ENCODE data around the gene IVNS1ABP.

Gene IVNS1ABP

DNA sequence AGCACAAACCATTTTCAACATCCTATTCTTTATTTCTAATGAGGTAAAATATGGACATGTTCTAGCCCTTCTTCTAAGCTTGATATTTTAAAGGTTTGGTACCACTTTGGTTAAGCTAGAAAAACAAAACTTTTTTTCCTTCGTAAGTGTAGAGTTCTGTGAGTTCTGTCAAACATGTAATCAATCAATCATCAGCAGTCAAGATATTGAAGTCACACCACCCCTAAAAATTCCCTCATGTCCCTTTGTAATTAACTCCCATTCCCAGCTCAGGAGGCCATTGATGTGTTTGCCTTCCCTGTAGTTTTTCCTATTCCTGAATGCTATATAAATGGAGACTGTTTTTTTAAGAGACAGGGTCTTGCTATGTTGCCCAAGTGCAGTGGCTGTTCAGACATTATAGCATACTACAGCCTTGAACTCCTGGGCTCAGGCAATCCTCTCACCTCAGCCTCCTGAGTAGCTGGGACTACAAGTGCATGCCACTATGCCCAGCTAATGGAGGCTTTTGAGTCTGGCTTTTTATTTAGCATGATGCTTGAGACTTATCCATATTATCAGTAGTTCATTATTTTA, 23.0 kb downstream of the IVNS1ABP start:
- H3K36me3 ChIP-seq (ENCODE audit: control insufficient read depth, insufficient read depth, low read length), result peaks cover 53% of the 10 kb centered on the region

DNA sequence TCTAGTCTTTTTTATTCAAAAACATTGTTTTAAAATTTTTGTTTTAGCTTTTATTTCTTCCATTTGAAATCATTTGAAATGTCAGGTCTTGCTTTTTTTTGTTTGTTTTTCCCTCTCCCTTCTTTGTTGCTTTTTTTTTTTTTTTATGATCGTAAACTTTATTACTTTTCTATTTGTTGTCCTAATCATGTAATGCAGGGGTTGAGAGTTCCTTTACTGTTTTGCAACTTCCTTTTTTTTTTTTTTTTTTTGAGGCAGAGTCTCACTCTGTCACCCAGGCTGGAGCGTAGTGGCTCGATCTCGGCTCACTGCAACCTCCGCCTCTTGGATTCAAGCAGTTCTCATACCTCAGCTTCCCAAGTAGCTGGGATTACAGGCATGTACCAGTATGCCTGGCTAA, 24.8 kb downstream of the IVNS1ABP start:
- Histone ChIP-seq H3K36me3 (ENCODE audit: control insufficient read depth, insufficient read depth, low read length) (peaks cover 38% of the 10 kb centered on the region), H3K9me3 (ENCODE audit: control insufficient read depth, low read length) (no peaks in the 10 kb centered on the region), H3K4me3 (ENCODE audit: extremely low read depth, insufficient read depth, low read length, poor library complexity, severe bottlenecking) (no peak overlapping the region), H3K4me1 (ENCODE audit: control insufficient read depth, insufficient read depth, low read length, poor library complexity, severe bottlenecking) (no peaks in the 10 kb centered on the region), H3K27ac (ENCODE audit: low read depth, low read length, severe bottlenecking) (no peak overlapping the region)
- no CpG with 5 or more reads among the region's 5 CpGs for WGBS, 2 experiments (ENCODE audit: insufficient coverage in 2 of 2)

More for the DNA sequence above, 23.0 kb downstream of the IVNS1ABP start:
- Histone ChIP-seq H3K27ac (ENCODE audit: low read depth, low read length, severe bottlenecking) (peak overlapping the region; percentile 16), H3K9me3 (ENCODE audit: control insufficient read depth, low read length) (no peaks in the 10 kb centered on the region), H3K4me3 (ENCODE audit: extremely low read depth, insufficient read depth, low read length, poor library complexity, severe bottlenecking) (no peak overlapping the region), H3K4me1 (ENCODE audit: control insufficient read depth, insufficient read depth, low read length, poor library complexity, severe bottlenecking) (no peaks in the 10 kb centered on the region)
- 100% methylated on average over 1 of the region's 1 CpG for WGBS, 2 experiments (ENCODE audit: insufficient coverage in 2 of 2)

DNA sequence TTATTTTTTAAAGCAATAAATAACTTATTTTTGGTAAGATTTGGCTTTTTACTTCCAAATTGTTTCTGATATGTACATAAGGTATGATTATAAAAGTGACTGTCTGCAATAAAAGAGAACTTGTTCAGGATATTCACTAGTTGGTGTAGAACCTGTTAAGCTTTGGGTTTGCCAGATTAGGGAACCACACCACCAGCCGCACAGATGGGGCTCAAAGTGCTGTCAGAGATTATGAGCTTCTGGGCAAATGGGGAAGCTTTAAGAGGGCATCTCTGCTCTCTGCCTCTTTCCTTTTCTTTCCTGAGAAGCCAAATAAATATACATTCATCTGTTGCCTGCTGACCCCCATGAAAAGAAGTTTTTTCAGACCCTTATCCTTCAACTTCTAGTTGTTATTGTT, 25.4 kb downstream of the IVNS1ABP start:
- Histone ChIP-seq H3K4me3 (ENCODE audit: extremely low read depth, insufficient read depth, low read length, poor library complexity, severe bottlenecking) (no peak overlapping the region), H3K4me1 (ENCODE audit: control insufficient read depth, insufficient read depth, low read length, poor library complexity, severe bottlenecking) (no peaks in the 10 kb centered on the region), H3K36me3 (ENCODE audit: control insufficient read depth, insufficient read depth, low read length) (peaks cover 33% of the 10 kb centered on the region), H3K9me3 (ENCODE audit: control insufficient read depth, low read length) (no peaks in the 10 kb centered on the region), H3K27ac (ENCODE audit: low read depth, low read length, severe bottlenecking) (no peak overlapping the region)
- WGBS, 2 experiments (ENCODE audit: insufficient coverage in 2 of 2), result no CpG with 5 or more reads among the region's 1 CpG

DNA sequence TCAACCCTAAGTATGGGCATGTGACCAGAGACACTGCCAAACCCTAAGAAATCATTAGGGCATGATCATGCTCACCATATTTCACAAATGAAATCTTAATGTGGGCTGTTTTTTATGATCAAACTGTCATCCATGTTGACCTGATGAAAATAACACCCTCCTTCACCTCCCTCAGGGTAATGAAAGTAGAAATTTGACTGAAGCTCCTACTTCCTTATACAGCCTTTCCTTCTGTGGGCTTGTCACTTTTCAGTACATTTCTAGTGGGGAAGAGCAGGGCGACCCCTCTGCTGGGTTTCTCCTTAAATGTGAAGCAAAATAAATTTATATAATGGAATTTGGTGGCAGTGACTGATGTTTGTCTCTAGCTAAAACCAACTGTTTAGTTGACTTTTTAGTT, 25.9 kb downstream of the IVNS1ABP start:
- 83% methylated on average over 1 of the region's 1 CpG; no CpG with 5 or more reads in 1 of the 2 experiments for WGBS, 2 experiments (ENCODE audit: insufficient coverage in 2 of 2)

DNA sequence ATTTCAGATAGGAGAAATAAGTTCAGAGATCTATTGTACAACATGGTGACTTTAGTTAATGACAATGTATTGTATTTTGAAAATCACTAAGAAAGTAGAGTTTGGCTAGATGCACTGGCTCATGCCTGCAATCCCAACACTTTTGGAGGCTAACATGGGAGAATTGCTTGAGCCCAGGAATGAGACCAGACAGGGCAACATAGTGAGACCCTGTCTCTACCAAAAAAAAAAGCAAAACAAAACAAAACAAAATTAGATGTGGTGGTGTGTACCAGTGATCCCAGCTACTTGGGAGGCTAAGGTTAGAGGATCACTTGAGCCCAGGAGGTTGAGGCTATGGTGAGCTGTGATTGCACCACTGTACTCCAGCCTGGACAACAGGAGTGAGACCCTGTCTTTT, 27.2 kb downstream of the IVNS1ABP start:
- Histone ChIP-seq H3K27ac (ENCODE audit: low read depth, low read length, severe bottlenecking) (no peak overlapping the region), H3K4me3 (ENCODE audit: extremely low read depth, insufficient read depth, low read length, poor library complexity, severe bottlenecking) (no peak overlapping the region), H3K4me1 (ENCODE audit: control insufficient read depth, insufficient read depth, low read length, poor library complexity, severe bottlenecking) (peaks cover 5% of the 10 kb centered on the region), H3K9me3 (ENCODE audit: control insufficient read depth, low read length) (no peaks in the 10 kb centered on the region), H3K36me3 (ENCODE audit: control insufficient read depth, insufficient read depth, low read length) (peaks cover 18% of the 10 kb centered on the region)

More for the DNA sequence above, 25.9 kb downstream of the IVNS1ABP start:
- Histone ChIP-seq H3K36me3 (ENCODE audit: control insufficient read depth, insufficient read depth, low read length) (peaks cover 28% of the 10 kb centered on the region), H3K27ac (ENCODE audit: low read depth, low read length, severe bottlenecking) (no peak overlapping the region), H3K4me1 (ENCODE audit: control insufficient read depth, insufficient read depth, low read length, poor library complexity, severe bottlenecking) (no peaks in the 10 kb centered on the region), H3K4me3 (ENCODE audit: extremely low read depth, insufficient read depth, low read length, poor library complexity, severe bottlenecking) (no peak overlapping the region), H3K9me3 (ENCODE audit: control insufficient read depth, low read length) (no peaks in the 10 kb centered on the region)

DNA sequence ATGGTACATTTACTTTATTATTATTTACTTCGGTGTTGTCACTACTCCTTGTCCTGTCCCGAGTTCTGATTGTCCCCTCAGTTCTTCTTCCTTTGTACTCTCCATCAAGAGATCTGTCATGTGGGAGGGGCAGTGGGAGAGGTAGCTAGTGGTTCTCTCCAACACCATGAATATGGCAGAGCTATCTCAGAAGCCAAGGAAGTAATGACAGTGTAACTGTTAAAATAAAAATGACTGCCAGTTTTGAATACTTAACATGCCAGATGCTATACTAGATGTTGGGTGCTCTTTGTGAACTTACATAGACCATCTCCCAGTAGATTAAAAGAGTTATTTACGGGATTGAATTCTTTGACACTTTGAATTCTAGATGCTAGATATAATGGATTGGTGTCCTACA, 28.6 kb downstream of the IVNS1ABP start:
- 100% methylated on average over 1 of the region's 3 CpGs; no CpG with 5 or more reads in 1 of the 2 experiments for WGBS, 2 experiments (ENCODE audit: insufficient coverage in 2 of 2)
- H3K27ac ChIP-seq (ENCODE audit: low read depth, low read length, severe bottlenecking), result no peak overlapping the region
- H3K9me3 ChIP-seq (ENCODE audit: control insufficient read depth, low read length), result no peaks in the 10 kb centered on the region
- no peak overlapping the region for H3K4me3 ChIP-seq (ENCODE audit: extremely low read depth, insufficient read depth, low read length, poor library complexity, severe bottlenecking)
- H3K36me3 ChIP-seq (ENCODE audit: control insufficient read depth, insufficient read depth, low read length), result peaks cover 10% of the 10 kb centered on the region
- peaks cover 10% of the 10 kb centered on the region for H3K4me1 ChIP-seq (ENCODE audit: control insufficient read depth, insufficient read depth, low read length, poor library complexity, severe bottlenecking)

DNA sequence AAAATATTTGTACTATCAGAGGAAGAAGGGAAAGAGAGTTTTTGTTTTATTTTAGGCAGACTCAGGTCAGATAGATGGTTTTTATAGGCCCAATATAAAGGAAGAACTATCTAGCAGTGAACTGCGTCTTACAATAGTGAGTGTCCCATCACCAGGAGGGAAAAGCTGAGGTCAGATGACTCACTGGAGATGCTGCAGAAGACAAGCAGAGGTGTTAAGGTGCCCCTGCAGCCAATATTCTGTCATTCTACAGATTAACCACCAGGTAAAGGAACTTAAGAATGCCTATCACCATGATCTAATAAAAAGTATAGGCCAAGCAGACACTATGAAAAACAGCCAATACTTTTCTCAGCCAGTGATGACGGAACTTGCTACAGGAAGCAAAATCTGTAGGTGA, 29.6 kb downstream of the IVNS1ABP start:
- Histone ChIP-seq H3K4me3 (ENCODE audit: extremely low read depth, insufficient read depth, low read length, poor library complexity, severe bottlenecking) (no peak overlapping the region), H3K9me3 (ENCODE audit: control insufficient read depth, low read length) (no peaks in the 10 kb centered on the region), H3K4me1 (ENCODE audit: control insufficient read depth, insufficient read depth, low read length, poor library complexity, severe bottlenecking) (peaks cover 10% of the 10 kb centered on the region), H3K36me3 (ENCODE audit: control insufficient read depth, insufficient read depth, low read length) (peaks cover 10% of the 10 kb centered on the region), H3K27ac (ENCODE audit: low read depth, low read length, severe bottlenecking) (no peak overlapping the region)
- 80 to 100% methylated on average over 1 of the region's 2 CpGs for WGBS, 2 experiments (ENCODE audit: insufficient coverage in 2 of 2)

DNA sequence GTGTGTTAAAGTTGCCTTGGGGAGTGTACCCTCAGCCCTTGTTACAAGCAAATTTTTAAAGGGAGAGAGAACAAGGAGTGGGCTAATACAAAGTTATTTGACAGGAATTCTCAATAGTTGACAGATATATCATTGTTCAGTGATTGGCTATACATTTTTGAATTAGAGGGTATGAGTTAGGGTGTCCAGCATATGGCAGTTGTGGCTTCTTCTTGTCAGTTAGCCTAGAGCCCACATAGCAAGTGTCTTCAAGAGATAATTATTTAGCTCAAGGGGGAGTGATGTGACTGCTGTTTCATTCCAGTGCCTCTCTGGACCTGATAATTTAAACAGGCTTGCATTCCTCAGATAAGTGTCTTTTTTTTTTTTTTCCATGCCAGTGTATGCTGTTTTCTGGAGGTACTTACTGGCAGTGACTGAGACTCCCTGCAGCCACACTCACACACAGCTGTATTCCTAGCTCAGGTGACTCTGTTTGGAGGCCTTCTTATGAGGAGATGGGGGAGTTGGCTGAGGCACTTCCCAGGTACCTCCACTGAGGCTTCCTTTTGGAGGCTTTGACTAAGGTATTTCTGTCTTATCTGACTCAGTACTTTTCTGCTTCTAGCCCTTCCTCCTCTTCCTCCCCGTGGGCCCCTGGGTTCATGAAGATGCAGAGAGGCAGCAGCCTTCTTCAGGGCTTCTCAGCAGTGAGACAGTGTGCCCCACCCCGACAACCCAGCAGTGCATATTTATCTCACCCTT, 32.3 kb downstream of the IVNS1ABP start:
- Histone ChIP-seq H3K9me3 (ENCODE audit: control insufficient read depth, low read length) (no peaks in the 10 kb centered on the region), H3K36me3 (ENCODE audit: control insufficient read depth, insufficient read depth, low read length) (peaks cover 6% of the 10 kb centered on the region), H3K4me3 (ENCODE audit: extremely low read depth, insufficient read depth, low read length, poor library complexity, severe bottlenecking) (no peak overlapping the region), H3K4me1 (ENCODE audit: control insufficient read depth, insufficient read depth, low read length, poor library complexity, severe bottlenecking) (peaks cover 10% of the 10 kb centered on the region), H3K27ac (ENCODE audit: low read depth, low read length, severe bottlenecking) (peak overlapping the region; percentile 64)
- WGBS, 2 experiments (ENCODE audit: insufficient coverage in 2 of 2), result no CpG with 5 or more reads among the region's 2 CpGs

DNA sequence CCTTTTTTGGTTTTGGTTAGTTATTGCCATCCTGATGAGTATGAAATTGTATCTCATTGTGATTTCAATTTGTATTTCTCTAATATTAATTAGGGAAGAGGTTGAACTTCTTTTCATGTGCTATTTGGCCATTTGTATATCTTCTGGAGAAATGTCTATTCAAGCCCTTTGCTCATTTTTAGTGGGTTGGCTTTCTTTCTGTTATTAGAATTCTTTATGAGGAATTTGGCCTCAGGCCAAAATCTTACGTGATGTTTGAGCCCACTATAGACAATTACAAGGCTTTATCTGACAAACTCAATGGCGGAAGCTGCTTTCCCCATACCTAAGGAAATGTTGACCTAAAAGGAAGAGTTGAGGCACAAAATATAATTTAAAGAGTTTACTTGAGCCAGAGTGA, 32.9 kb downstream of the IVNS1ABP start:
- H3K4me3 ChIP-seq (ENCODE audit: extremely low read depth, insufficient read depth, low read length, poor library complexity, severe bottlenecking), result no peak overlapping the region
- H3K4me1 ChIP-seq (ENCODE audit: control insufficient read depth, insufficient read depth, low read length, poor library complexity, severe bottlenecking), result peaks cover 10% of the 10 kb centered on the region
- H3K9me3 ChIP-seq (ENCODE audit: control insufficient read depth, low read length), result no peaks in the 10 kb centered on the region
- WGBS, 2 experiments (ENCODE audit: insufficient coverage in 2 of 2), result no CpG with 5 or more reads among the region's 2 CpGs
- peaks cover 6% of the 10 kb centered on the region for H3K36me3 ChIP-seq (ENCODE audit: control insufficient read depth, insufficient read depth, low read length)
- H3K27ac ChIP-seq (ENCODE audit: low read depth, low read length, severe bottlenecking), result peak overlapping the region; percentile 64

DNA sequence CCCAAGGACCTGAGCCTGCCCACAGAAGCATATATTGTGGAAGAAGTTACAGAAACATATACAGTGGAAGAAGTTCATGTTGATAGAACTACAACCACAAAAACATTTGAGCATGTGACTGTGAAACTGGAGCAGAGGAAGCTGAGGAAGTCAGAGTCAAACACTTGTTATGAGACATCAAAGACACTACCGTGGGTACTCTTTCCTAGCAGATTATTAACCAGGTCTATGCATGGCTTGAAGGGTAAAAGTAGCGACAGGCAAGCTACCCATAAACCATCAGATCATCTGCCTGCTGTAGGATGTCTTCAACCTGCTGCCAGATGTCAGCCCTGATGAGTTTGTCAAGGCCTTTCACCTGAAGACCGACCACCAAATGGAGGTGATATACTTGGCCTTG, 35.8 kb downstream of the IVNS1ABP start:
- WGBS, 2 experiments (ENCODE audit: insufficient coverage in 2 of 2), result 78 to 80% methylated on average over 1 to 3 of the region's 3 CpGs
- Histone ChIP-seq H3K27ac (ENCODE audit: low read depth, low read length, severe bottlenecking) (no peak overlapping the region), H3K4me1 (ENCODE audit: control insufficient read depth, insufficient read depth, low read length, poor library complexity, severe bottlenecking) (peaks cover 10% of the 10 kb centered on the region), H3K36me3 (ENCODE audit: control insufficient read depth, insufficient read depth, low read length) (peaks cover 6% of the 10 kb centered on the region), H3K4me3 (ENCODE audit: extremely low read depth, insufficient read depth, low read length, poor library complexity, severe bottlenecking) (no peak overlapping the region), H3K9me3 (ENCODE audit: control insufficient read depth, low read length) (no peaks in the 10 kb centered on the region)

DNA sequence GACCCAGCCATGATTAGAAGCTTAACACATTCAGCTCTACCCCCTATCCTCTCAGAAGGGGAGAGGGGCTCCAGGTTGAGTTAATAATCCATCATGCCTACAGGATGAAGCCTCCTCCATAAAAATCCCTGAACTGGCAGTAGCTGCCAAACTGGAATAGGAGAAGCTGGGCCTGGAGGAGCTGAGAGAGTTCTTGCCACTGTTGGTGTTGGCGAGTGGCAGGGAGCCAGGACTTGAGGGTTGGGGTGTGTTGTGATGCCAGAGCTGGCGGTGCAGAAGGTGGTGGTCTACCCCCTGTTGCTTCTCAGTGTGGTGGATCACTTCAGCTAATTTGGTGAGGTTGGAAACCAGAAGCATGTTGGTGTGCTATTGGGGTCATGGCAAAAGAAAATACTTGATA, 36.5 kb downstream of the IVNS1ABP start:
- no peak overlapping the region for H3K4me3 ChIP-seq (ENCODE audit: extremely low read depth, insufficient read depth, low read length, poor library complexity, severe bottlenecking)
- 90 to 100% methylated on average over 1 to 2 of the region's 2 CpGs for WGBS, 2 experiments (ENCODE audit: insufficient coverage in 2 of 2)
- H3K9me3 ChIP-seq (ENCODE audit: control insufficient read depth, low read length), result no peaks in the 10 kb centered on the region
- H3K27ac ChIP-seq (ENCODE audit: low read depth, low read length, severe bottlenecking), result no peak overlapping the region
- peaks cover 10% of the 10 kb centered on the region for H3K4me1 ChIP-seq (ENCODE audit: control insufficient read depth, insufficient read depth, low read length, poor library complexity, severe bottlenecking)
- H3K36me3 ChIP-seq (ENCODE audit: control insufficient read depth, insufficient read depth, low read length), result peaks cover 6% of the 10 kb centered on the region
